C4-2B (cell line): ENCODE measurements around the gene AIFM2.

Source experiments
- ZFX ChIP-seq: fragments of 450-650 bp; IDR thresholded peaks from 2 replicates; pipeline ENCODE4 v1.6.1; 2017
- TF ChIP-seq, protein P1 (sequence below): fragments of 450-650 bp; conservative IDR thresholded peaks from 2 replicates; pipeline ENCODE4 v1.5.1; 2017; ENCODE audit warnings: mild to moderate bottlenecking

DNA sequence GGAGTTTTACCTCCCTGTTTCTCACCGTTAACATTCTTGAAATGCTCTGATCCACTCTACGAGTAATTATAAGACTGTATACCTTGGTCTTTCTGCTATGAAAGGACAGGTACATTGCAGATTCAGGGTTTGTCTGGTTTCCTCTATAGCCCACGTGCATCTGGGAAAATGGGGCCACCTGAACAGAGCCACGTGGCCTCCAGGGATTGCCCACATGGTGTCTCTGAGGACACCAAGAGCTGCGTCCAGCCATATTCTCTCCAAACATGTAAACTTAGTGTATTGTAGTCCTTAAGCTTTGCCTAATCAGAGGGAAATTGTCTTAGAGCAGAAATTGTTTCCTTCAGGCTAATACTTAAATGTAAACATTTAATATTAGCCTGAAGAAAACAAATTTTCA is 63.3 kb downstream of the AIFM2 start:
- TF ChIP-seq, protein P1, sequence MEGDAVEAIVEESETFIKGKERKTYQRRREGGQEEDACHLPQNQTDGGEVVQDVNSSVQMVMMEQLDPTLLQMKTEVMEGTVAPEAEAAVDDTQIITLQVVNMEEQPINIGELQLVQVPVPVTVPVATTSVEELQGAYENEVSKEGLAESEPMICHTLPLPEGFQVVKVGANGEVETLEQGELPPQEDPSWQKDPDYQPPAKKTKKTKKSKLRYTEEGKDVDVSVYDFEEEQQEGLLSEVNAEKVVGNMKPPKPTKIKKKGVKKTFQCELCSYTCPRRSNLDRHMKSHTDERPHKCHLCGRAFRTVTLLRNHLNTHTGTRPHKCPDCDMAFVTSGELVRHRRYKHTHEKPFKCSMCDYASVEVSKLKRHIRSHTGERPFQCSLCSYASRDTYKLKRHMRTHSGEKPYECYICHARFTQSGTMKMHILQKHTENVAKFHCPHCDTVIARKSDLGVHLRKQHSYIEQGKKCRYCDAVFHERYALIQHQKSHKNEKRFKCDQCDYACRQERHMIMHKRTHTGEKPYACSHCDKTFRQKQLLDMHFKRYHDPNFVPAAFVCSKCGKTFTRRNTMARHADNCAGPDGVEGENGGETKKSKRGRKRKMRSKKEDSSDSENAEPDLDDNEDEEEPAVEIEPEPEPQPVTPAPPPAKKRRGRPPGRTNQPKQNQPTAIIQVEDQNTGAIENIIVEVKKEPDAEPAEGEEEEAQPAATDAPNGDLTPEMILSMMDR: no peak
- TF ChIP-seq ZFX: no peak
